CD4-positive, alpha-beta T cell treated with Interleukin-10 for 1 hour (primary cell): ENCODE results near the gene SLC45A1.
"Not testable (repeated sequence)": the region's sequence is repeated elsewhere in the genome, so short reads cannot be mapped to it uniquely, and the experiment has no call there.

Experiments used
- DNase-seq: peaks from one replicate; pipeline ENCODE4 v3.0.0-alpha.2; 2020

The SLC45A1 gene

DNA sequence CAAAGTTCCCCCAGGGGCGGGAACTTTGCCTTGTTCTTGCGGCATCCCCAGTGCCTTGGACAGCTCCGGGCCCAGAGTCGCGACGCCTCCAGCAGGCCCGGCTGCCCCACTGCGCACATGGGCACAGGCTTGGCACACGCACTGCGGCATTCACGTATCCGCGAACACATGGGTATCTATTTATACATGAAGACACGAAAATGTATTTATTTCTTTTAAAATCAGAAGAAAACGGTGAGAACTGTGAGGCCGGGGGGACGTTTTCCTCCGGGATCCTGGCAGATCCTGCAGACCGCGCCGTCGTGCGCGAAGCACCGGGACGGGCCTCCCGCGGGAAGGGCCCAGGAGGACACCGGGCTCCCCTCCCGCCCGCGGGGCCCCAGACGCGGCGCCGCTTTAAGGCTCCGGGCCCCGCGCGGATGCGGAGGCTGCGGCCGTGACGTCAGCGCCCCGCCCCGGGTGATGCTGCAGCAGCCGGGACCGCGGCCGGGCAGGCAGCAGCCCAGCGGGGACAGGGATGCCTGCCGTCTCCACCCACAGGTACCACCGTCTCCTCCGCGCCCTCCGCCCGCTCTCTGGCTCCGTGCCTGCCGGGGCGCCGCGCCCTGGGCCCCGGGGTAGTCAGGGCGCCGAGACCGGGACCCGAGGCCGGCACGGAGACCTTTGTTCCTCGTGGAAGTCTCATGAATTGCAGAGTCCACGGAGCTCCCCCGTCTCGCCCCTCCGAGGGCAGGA, at the start of gene SLC45A1:
TSS of gene SLC45A1 (plus strand) at position 468 of the 735 bp plus-strand sequence. CDS start 6,216 bp downstream, outside the sequence.
- DNase-seq, result peak; percentile 82

DNA sequence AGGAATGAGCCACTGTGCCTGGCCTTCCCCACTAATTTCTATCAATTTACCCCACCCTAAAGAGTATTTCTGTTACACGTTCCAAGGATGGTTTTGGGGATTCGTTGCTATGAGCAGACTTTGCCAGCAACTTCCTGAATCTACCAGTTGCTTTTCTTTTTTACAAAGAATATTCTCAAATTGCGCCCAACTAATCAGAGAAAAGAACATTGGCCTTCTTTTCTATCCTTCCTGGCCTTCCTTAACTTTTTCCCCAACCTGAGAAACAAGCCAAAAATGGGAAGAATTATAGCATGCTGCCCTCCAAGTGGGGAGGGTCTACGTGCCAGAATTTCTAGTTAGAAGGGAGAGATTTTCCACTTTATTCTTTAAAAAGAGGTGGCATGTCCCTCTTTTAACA, 44.9 kb upstream of the SLC45A1 start:
- DNase-seq, result no peak

DNA sequence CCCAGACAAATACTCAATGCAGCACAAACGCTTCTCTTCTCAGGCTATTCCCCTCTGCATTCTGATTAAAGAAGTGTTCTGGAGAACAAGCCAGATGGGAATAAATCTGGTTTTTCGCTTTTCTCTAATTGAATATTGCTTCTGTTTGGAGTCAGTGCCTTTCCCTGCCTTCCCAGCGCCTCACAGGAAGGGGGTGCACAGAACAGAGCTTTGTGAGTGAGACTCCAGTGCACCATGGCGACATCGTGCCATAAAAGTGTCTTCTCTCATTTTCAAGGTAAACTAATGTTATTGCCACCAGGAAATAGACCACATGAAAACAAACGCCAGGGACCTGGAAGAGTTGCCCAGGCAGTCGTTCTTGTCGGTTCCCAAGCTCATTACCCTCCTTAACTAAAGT, 43.6 kb upstream of the SLC45A1 start:
- no peak for DNase-seq

DNA sequence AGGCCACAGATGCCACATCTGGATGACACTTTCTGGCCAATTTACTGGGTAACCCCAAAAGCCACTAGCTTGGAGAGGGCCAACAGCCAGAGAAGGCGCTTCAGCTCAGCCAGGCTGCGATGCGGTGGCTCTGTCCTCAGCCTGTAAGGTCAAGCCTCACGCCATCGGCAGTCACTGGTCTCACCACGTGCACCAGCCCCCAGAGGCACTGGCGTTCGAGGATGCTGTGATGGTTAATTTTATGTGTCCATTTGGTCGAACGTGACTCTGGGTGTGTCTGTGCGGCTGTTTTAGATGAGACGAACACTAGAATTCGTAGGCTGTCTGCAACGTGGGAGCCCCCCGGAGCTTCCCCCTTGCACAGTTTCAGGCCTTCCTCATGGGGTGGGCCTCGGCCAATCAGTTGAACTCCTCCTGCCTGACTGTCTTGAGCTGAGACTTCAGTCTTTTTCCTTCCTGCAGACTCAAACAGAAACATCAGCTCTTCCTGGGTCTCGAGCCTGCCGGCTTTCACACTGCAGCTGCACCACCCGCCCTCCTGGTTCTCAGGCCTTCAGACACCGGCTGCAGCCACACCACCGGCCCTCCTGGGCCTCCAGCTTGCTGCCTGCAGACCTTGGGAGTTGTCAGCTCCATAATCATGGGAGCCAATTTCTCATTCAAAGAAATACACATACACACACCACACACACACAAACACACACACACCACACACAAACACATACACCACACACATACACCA, 41.6 kb upstream of the SLC45A1 start:
- no peak for DNase-seq

GRCh38 chr1:8276932-8277331, 41.0 kb upstream of the SLC45A1 start:
- DNase-seq, result no peak

DNA sequence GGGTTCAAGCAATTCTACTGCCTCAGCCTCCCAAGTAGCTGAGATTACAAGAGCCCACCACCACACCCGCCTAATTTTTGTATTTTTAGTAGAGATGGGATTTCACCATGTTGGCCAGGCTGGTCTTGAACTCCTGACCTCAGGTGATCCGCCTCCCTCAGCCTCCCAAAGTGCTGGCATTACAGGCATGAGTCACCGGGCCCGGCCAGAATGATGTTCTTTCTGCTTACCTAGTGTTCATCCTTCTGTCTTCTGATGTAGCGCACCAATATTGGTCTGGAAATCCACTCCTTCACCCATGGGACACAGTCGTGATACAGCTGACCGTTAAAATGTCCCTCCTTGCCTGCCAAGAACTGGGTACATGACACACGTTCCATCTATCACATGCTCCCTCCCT, 39.2 kb upstream of the SLC45A1 start:
- not testable (repeated sequence) for DNase-seq

DNA sequence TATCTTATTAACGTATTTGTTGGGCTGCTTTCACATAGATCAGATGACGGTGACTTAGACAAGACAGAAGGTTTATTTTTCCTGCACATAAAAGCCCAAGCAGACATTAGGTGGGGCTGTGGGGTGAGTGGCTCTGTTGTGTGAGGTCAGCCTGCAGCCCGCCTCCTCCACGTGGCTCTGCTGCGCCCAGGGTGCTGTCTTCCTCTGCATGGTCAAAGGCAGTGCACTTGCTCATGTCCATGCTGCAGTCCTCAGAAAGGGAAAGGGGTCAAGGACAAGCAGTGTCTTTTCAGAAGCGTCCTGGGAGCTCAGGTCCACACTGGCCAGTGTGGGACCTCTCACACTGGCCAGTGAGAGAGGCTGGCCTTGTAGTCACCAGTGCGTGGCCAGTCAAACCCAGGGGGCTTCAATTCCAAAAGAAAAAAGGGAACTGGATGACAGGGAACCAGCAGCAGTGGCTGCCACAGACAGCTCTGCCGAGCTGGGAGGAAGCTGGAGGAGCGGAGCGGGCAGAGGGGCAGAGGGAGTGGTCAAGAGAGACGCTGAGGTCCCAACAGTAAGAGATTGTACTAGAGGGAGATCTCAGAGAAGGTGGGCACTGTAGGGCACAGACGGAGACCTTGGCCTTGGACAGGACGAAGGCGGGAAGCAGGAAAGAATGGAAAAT, 35.9 kb upstream of the SLC45A1 start:
- no peak for DNase-seq

GRCh38 chr1:8283058-8283884, 34.6 kb upstream of the SLC45A1 start:
- no peak for DNase-seq

GRCh38 chr1:8284127-8284526, 33.8 kb upstream of the SLC45A1 start:
- no peak for DNase-seq

- no peak for DNase-seq
These were observed 32.8 kb upstream of the SLC45A1 start for GRCh38 chr1:8285103-8285502.

GRCh38 chr1:8285965-8286364, 31.9 kb upstream of the SLC45A1 start:
- DNase-seq, result no peak

- DNase-seq, result no peak
These were observed 24.8 kb upstream of the SLC45A1 start for GRCh38 chr1:8293118-8293517.

DNA sequence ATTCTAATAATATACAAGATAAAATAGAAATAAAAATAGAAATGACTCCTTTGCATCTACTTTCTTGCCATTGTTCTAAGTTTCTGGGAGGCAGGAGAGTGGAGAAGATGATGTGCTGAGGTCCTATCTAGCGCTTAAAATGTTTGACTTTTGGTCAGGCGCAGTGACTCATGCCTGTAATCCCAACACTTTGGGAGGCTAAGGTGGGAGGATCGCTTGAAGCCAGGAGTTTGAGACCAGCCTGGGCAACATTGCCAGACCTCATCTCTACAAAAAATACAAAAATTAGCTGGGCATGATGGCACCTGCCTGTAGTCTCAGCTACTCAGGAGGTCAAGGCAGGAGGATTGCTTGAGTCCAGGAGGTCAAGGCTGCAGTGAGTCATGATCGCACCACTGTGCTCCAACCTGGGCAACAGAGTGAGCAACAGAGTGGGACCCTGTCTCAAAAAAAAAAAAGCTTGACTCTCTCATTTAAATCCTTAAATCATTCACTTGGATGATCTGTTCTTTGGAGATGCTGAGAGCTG, 24.2 kb upstream of the SLC45A1 start:
- no peak for DNase-seq

- no peak for DNase-seq
These were observed 23.7 kb upstream of the SLC45A1 start for GRCh38 chr1:8294170-8294697.

DNA sequence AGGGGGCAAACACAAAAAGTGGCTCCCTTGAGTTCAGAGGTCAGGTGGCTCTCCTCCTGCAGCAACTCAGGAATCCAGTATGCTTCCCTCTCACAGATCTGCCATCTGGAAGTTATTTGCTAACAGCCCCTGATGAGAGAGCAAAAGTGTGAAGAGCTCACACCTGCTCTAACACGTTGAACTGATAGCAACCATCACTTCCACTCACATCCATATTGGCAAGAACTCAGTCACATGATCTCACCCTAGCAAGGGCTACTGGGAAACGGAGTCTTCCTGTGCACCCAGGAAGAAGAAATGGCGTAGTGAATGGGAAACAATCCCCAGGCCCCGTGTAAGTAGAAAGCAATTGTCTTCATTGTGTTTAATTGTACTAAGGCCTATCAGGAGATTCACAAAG, 20.7 kb upstream of the SLC45A1 start:
- no peak for DNase-seq

- DNase-seq, result no peak
These were observed 18.0 kb upstream of the SLC45A1 start for GRCh38 chr1:8299963-8300362.

GRCh38 chr1:8302081-8302956, 15.6 kb upstream of the SLC45A1 start:
- no peak for DNase-seq

GRCh38 chr1:8303141-8303540, 14.8 kb upstream of the SLC45A1 start:
- no peak for DNase-seq

GRCh38 chr1:8303876-8304275, 14.0 kb upstream of the SLC45A1 start:
- DNase-seq, result no peak

DNA sequence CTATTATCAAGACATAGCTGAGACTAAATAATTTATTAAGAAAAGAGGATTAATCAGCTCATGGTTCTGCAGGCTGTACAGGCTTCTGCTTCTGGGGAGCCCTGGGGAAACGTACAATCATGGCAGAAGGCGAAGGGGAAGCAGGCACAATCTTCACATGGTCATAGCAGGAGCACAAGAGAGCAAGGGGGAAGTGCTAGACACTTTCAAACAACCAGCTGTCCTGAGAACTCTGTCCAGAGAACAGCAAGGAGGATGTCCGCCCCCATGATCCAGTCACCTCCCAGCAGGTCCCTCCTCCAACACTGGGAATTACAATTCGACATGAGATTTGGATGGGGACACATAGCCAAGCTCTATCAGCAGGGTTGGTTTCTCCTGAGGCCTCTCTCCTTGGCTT, 10.3 kb upstream of the SLC45A1 start:
- no peak for DNase-seq

- DNase-seq, result no peak
These were observed 6.7 kb upstream of the SLC45A1 start for GRCh38 chr1:8311068-8311718.
